ENCODE measurements around the gene LIN9.
"Not testable (repeated sequence)": the region's sequence is repeated elsewhere in the genome, so short reads cannot be mapped to it uniquely, and the experiment has no call there.

The LIN9 gene

DNA sequence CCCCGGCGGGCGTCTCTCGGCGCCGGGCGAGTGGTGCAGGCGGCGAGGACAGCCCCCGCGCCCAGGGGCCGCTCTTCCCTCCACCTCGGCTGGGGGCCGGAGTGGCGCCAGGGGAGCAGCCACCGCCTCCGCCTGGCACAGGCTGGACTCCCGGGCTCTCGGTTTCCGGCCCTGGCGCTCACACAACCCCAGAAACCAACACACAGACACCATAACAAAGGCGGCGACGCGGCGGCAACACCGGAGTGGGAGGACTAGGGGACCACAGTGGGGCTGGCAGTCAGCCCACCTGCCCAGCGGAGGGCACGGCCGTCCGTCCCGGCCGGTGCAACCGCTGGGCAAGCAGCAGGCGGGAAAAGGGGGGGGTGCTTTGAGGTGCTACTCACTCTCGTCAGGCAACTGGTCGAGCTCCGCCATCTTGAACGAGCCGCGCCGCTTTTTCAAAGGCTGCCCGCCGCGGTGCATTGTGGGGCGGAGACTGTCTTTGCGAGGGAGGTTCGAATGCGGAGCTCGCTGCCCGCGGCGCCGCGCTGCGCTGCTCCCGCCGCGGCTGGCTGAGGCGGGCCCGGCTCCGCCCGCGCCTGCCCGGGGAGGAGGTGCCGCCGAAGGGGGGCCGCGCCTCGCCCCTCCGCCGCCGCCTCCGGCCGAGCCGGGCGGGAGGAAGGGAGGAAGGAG is at the start of gene LIN9:
TSS of gene LIN9 (minus strand) at position 442 of the 675 bp plus-strand sequence. CDS start at position 417, 25 bp downstream.
- DNase-seq (ENCODE audit: low read depth) = peak; percentile 73

DNA sequence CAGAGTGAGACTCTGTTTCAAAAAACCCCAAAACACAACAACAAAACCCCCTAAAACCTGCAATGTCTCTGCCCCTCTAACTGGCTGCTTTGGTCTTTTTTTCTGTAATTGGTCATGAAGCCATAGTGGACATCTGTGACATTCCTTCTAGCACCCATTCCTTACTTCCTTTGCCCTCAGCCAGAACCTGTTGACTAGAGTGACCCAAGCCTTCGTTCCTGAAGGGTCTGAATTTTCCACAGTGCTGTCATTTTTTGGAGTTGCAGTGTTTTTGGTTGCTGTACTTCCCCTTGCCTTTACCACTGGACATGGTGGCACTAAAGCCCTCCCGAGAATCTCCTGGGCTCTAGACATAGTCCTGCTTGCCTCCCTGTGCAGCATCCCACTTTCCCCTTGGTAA is 48.5 kb upstream of the LIN9 start:
- no peak for DNase-seq (ENCODE audit: low read depth)

GRCh38 chr1:226355669-226356551 is 46.9 kb upstream of the LIN9 start:
- DNase-seq (ENCODE audit: low read depth) = no peak

- no peak for DNase-seq (ENCODE audit: low read depth)
Observed at GRCh38 chr1:226355016-226355415, 46.1 kb upstream of the LIN9 start.

GRCh38 chr1:226353698-226354525 is 44.9 kb upstream of the LIN9 start:
- DNase-seq (ENCODE audit: low read depth) = no peak

DNA sequence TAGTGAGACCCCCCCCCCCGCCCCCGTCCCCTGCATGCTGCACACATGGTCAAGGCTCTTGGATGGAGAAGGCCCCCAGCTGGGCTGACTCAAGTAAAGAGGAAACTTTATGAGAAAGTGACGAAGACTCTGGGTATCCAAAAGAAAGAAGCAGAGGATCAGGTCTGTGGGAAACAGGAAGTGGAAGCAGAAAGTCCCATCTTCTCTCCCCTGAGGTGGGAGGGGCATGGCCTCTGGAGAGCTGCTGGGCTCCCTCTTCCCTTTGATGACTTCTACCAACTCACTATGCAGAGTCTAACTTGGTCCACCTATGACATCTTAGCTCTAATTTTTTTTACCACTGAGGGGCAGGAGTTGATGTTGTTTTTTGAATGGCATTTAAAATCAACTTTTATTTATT is 42.7 kb upstream of the LIN9 start:
- DNase-seq (ENCODE audit: low read depth) = no peak

DNA sequence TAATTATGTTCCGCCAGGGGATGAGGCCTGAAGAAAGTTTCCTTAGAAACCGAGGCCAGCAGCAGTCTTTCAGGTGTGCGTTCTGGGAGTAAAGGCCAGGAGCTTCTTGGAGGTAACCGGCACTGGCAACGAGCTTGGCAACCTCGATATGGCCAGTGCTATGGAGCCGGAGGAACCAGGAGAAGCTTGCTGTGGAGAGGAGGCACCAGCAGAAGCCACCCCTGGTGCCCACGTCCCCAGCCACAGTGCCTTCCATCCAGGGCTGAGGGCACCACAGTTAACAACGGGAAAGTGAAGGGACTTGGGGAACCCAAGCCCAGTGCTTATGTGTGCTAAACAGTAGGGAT is 41.5 kb upstream of the LIN9 start:
- DNase-seq (ENCODE audit: low read depth) = no peak

- DNase-seq (ENCODE audit: low read depth) = no peak
Observed at GRCh38 chr1:226349801-226350518, 41.0 kb upstream of the LIN9 start.

GRCh38 chr1:226349081-226349480 is 40.1 kb upstream of the LIN9 start:
- no peak for DNase-seq (ENCODE audit: low read depth)

DNA sequence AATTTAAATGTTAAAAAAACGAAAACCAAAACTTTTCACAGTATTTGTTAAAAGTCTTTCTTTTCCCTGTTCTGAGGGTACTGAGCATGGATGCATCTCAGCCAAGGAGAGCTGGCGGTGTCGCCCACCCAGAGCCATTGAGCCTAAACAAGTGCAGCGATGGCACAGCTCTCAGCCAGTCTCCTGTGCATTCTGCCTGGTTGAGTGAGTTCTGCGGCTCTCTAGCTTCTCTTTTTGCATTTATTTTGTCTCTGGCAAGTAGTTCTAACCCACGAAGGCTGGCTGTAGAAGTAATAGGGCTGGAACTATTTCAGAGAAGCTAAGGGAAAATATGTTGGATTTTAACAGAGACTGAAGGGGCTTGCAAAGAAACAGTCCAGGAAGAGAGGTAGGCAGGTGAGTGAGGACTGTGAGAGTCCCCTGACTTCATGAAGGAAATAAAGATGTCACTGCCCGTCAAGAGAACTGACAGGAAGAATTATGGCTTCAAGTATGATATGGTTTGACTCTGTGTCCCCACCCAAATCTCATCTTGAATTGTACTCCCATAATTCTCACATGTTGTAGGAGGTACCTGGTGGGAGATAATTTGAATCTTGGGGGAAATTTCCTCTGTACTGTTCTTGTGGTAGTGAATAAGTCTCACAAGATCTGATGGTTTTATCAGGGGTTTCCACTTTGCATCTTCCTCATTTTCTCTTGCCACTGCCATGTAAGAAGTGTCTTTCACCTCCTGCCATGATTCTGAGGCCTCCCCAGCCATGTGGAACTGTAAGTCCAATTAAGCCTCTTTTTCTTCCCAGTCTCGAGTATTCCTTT is 35.7 kb upstream of the LIN9 start:
- DNase-seq (ENCODE audit: low read depth) = no peak

- DNase-seq (ENCODE audit: low read depth) = no peak
Observed at GRCh38 chr1:226342656-226343055, 33.7 kb upstream of the LIN9 start.

GRCh38 chr1:226340111-226340510 is 31.1 kb upstream of the LIN9 start:
- not testable (repeated sequence) for DNase-seq (ENCODE audit: low read depth)

DNA sequence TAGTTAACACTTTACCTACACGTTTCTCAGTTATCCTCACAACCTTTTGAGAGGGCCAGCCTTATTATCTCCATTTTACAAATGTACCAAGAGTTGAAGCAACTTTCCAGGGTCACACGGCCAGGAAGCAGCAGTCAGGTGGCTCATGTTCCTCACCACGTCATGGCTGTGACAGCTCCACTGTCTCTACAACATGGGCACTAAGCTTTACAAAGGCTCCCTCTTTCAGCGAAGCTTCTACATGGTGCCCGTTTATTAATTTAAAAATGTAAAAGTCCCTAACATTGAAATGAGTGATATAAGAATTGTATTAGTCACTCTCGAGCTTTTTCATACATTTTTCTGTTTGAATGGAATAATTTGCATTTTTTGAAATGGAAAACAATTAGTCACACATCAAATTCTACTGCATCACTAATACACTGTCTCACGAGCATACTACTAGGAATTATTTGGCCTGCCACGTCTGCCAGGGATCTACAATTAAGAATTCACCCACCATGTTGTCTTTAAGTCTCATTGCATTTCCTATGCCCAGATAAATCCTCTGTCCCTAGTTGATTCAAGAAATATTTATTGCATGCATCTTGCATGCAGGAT is 28.4 kb upstream of the LIN9 start:
- no peak for DNase-seq (ENCODE audit: low read depth)

- no peak for DNase-seq (ENCODE audit: low read depth)
Observed at GRCh38 chr1:226335661-226336060, 26.7 kb upstream of the LIN9 start.

DNA sequence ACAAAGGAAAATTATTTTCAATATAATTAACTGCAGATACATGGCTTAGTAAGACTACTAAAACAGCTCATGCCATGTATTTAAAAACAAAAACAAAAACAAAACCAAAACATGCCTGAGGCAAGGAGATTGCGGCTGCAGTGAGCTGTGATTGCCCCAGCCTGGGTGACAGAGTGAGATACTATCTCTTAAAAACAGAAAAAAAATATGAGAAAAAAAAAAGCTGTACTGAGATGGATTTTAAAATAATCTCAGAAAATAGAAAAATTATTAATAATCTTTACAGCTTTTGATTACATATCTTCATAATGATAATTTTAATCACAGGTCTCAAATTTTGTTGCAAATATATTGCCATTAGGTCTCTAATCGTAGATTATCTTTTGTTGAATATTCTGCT is 24.0 kb upstream of the LIN9 start:
- no peak for DNase-seq (ENCODE audit: low read depth)

- no peak for DNase-seq (ENCODE audit: low read depth)
Observed at GRCh38 chr1:226329237-226329636, 20.3 kb upstream of the LIN9 start.

DNA sequence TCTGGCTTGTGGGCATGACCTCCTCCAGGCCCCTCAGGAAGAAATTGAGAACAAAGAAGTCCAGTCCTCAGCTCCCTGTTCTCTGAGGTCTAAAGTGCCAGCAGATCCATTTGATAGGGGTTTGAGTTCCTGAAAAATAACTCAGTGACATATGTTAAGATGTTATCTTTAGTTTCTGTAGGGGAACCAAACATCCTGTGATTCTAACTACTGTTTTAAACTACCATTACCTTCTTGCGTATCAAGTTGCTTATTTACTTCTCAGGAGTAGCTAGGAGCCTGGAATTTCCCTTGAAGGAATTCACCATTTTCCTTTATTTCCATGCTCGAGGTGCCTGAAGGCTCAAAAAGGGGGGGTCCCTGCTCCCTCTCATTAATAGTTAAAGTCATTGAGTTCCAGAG is 18.8 kb upstream of the LIN9 start:
- no peak for DNase-seq (ENCODE audit: low read depth)

DNA sequence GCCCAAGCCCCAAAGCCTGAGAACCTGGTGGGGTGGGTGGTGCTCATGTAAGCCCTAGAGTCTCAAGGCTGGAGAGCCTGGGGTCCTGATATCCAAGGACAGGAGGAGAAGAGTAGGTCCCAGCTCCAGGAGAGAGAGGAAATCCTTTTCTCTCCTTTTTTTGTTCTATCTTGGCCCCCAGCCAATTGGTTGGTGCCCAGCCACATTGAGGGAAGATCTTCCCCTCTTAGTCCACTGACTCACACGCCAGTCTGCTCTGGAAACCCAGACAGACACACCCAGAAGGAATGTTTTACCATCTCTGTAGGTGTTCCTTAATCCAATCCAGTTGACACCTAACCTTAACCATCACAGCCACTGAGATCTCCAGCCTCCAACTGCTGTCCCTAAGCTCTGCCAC is 16.2 kb upstream of the LIN9 start:
- DNase-seq (ENCODE audit: low read depth) = no peak

DNA sequence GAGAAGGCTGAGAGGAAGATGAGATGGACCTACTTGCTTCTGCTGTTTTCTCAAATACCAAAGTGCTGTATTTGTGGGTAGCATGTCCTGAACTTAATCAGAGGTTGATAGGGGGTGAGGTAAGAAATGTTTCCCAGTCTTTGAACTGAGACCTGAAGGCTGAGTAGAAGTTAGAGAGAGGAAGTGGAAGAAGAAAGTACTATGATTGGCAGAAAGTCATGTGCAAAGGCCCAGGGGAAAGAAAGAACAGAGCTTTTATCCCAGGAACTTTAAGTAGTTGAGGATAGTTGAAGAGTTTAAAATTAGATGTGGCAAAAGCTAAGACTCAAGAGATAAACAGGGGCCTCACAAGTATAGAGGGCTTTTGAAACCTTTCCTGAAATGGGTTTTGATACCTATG is 15.5 kb upstream of the LIN9 start:
- DNase-seq (ENCODE audit: low read depth) = no peak

GRCh38 chr1:226322986-226323385 is 14.0 kb upstream of the LIN9 start:
- no peak for DNase-seq (ENCODE audit: low read depth)

DNA sequence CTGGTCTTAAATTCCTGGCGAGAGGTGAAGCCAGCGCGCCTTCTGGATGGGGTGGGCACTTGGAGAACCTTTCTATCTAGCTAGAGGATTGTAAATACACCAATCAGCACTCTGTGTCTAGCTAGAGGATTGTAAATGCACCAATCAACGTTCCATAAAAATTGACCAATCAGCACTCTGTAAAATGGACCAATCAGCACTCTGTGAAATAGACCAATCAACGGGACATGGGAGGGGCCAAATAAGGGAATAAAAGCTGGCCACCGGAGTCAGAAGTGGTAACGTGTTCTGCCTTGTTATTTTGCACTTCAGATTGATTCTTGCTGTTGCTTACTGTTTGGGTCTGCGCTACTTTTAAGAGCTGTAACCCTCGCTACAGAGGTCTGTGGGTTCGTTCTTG is 12.0 kb upstream of the LIN9 start:
- no peak for DNase-seq (ENCODE audit: low read depth)

All from GM04504 (cell line).